ENCODE results near the gene EBP.
A peak's percentile ranks its signal among the peaks of the same experiment; 100 is the strongest.
"Not testable (repeated sequence)": the region's sequence is repeated elsewhere in the genome, so short reads cannot be mapped to it uniquely, and the experiment has no call there.

Gene EBP

DNA sequence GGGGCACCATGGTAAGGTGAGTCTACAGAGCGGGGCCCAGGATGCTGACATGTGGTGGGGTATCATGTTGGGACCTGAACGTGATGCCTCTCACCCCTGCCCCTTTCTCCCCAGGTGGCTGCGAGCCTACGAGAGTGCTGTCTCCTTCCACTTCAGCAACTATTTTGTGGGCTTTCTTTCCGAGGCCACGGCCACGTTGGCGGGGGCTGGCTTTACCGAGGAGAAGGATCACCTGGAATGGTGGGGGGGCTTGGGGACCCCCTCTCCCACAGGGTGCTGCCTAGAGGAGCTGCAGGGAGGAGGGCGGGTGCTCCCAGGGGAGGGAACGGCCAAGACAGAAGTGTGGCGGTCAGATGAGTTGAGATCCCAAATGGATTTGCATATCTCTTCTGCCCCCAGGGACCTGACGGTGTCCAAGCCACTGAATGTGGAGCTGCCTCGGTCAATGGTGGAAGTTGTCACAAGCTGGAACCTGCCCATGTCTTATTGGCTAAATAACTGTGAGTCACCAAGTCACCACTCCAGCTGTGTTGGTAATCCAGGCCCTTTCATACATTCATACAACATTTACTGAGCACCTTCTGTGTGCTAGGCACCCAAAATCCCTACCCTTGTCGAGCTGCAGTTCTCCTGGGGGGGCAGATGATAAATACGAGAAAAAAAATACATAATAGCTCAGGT, 7.3 kb upstream of the EBP start:
- H3K36me3 ChIP-seq (ENCODE audit: insufficient read depth, low read length), result peaks cover 23% of the 10 kb centered on the region
- peaks cover 12% of the 10 kb centered on the region for H3K4me1 ChIP-seq (ENCODE audit: control insufficient read depth, insufficient read depth, low read length)
- no peak overlapping the region for H3K9ac ChIP-seq (ENCODE audit: low read depth, low read length)
- H3K4me2 ChIP-seq (ENCODE audit: low read length), result no peak overlapping the region
- no peak overlapping the region for H3K4me3 ChIP-seq (ENCODE audit: low read length)
- no peaks in the 10 kb centered on the region for H3K27me3 ChIP-seq (ENCODE audit: control insufficient read depth, insufficient read depth, low read length)
- H3K9me3 ChIP-seq (replicated peaks; ENCODE audit: low read length), result peaks cover 4% of the 10 kb centered on the region

DNA sequence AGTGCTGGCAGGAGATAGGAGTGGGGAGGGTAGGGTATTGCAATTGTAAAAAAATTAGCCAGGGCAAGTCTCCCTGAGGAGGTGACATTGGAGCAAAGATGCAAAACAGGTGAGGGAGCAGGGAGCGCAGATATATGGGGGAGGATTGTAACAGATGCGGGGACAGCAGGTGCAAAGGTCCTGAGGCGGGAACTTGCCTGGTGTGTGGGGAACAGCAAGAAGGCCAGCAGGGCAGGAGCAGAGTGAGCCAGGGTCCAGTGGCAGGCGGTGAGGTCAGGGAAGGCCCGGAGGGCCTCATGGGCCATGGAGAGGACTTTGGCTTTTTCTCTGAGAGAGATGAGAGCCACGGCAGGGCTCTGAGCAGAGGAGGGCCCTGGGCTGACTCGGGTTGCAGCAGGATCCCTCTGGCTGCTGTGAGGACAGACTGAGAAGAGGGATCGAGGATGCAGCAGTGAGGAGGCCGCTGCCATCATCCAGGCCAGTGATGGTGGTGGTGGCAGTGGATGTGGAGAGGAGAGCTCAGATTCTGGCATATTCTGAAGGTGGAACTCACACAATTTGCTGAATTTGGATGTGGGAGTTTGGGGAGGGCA, 6.6 kb upstream of the EBP start:
- no peaks in the 10 kb centered on the region for H3K27me3 ChIP-seq (ENCODE audit: control insufficient read depth, insufficient read depth, low read length)
- H3K4me2 ChIP-seq (ENCODE audit: low read length), result no peak overlapping the region
- H3K9me3 ChIP-seq (replicated peaks; ENCODE audit: low read length), result peaks cover 4% of the 10 kb centered on the region
- peaks cover 23% of the 10 kb centered on the region for H3K36me3 ChIP-seq (ENCODE audit: insufficient read depth, low read length)
- peaks cover 5% of the 10 kb centered on the region for H3K4me1 ChIP-seq (ENCODE audit: control insufficient read depth, insufficient read depth, low read length)
- H3K4me3 ChIP-seq (ENCODE audit: low read length), result no peak overlapping the region
- no peak overlapping the region for H3K9ac ChIP-seq (ENCODE audit: low read depth, low read length)

DNA sequence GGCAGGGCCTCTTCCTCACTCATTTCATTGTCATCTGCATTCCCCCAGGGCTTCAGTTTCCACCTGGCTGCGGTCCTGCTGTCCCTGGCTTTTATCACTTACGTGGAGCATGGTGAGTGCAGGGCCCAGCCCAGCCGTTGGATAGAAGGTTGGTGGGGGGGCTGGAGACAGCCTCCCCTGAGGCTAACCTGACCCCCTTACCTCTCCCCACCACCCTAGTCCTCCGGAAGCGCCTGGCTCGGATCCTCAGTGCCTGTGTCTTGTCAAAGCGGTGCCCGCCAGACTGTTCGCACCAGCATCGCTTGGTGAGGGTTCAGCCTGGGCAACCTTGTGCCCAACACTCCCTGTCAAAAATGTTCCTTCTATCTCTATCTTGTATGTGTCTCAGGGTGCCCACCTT, 5.8 kb upstream of the EBP start:
- no peak overlapping the region for H3K4me3 ChIP-seq (ENCODE audit: low read length)
- no peaks in the 10 kb centered on the region for H3K4me1 ChIP-seq (ENCODE audit: control insufficient read depth, insufficient read depth, low read length)
- H3K9me3 ChIP-seq (replicated peaks; ENCODE audit: low read length), result peaks cover 4% of the 10 kb centered on the region
- no peak overlapping the region for H3K9ac ChIP-seq (ENCODE audit: low read depth, low read length)
- no peak overlapping the region for H3K4me2 ChIP-seq (ENCODE audit: low read length)
- peaks cover 23% of the 10 kb centered on the region for H3K36me3 ChIP-seq (ENCODE audit: insufficient read depth, low read length)
- no peaks in the 10 kb centered on the region for H3K27me3 ChIP-seq (ENCODE audit: control insufficient read depth, insufficient read depth, low read length)

DNA sequence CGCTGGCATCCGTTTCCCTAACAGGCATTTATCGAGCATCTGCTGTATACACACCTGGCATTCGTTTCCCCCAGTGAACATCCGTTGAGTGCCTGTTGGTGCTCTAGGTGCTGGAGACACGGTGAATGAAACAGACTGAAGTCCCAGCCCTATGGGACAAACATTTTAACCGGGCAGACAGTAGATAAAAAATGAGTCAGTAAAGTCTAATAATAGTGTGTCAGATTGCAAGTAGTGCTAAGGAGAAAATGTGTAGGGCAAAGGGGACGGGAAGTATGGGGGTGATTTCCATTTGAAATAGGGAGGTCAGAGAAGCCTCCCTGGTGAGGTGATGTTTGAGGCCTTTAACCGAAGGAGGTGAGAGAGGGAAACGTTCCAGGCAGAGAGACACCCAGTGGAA, 5.3 kb upstream of the EBP start:
- H3K4me1 ChIP-seq (ENCODE audit: control insufficient read depth, insufficient read depth, low read length), result no peaks in the 10 kb centered on the region
- no peak overlapping the region for H3K4me3 ChIP-seq (ENCODE audit: low read length)
- no peaks in the 10 kb centered on the region for H3K27me3 ChIP-seq (ENCODE audit: control insufficient read depth, insufficient read depth, low read length)
- H3K9me3 ChIP-seq (replicated peaks; ENCODE audit: low read length), result peaks cover 4% of the 10 kb centered on the region
- H3K4me2 ChIP-seq (ENCODE audit: low read length), result no peak overlapping the region
- H3K36me3 ChIP-seq (ENCODE audit: insufficient read depth, low read length), result peaks cover 23% of the 10 kb centered on the region
- no peak overlapping the region for H3K9ac ChIP-seq (ENCODE audit: low read depth, low read length)

DNA sequence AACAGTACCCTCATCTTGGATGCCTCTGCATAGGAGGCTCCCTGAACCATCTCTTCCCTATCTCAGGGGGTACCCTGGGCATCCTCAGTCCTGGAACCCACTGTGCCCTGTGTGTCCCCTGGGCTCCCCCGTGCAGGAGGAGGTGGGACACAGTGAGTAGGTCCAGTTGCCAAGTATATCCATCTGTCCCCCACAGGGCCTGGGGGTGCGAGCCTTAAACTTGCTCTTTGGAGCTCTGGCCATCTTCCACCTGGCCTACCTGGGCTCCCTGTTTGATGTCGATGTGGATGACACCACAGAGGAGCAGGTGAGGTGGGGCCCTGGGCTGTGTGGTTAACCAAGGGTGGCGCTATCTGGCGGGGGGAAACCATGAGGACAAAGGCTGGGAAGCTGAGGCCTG, 4.6 kb upstream of the EBP start:
- H3K36me3 ChIP-seq (ENCODE audit: insufficient read depth, low read length), result peaks cover 23% of the 10 kb centered on the region
- H3K4me1 ChIP-seq (ENCODE audit: control insufficient read depth, insufficient read depth, low read length), result no peaks in the 10 kb centered on the region
- no peak overlapping the region for H3K9ac ChIP-seq (ENCODE audit: low read depth, low read length)
- H3K27me3 ChIP-seq (ENCODE audit: control insufficient read depth, insufficient read depth, low read length), result no peaks in the 10 kb centered on the region
- no peak overlapping the region for H3K4me3 ChIP-seq (ENCODE audit: low read length)
- H3K9me3 ChIP-seq (replicated peaks; ENCODE audit: low read length), result peaks cover 4% of the 10 kb centered on the region
- no peak overlapping the region for H3K4me2 ChIP-seq (ENCODE audit: low read length)

DNA sequence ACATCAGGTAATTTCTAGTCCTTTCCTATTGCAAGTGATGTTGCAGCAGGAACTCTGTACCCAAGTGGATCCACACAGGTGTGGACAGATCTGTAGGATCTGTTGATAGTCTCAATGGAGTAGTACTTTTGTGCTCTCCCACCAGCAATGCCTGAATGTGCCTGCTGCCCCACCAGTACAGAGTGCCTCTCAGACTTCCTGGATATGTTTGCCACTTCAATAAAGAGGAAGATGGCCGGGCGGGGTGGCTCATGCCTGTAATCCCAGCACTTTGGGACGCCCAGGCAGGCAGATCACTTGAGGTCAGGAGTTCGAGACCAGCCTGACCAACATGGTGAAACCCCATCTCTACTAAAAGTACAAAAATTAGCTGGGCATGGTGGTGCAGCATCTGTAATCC, 2.1 kb upstream of the EBP start:
- H3K4me2 ChIP-seq (ENCODE audit: low read length); H3K9ac ChIP-seq (ENCODE audit: low read depth, low read length); H3K4me1 ChIP-seq (ENCODE audit: control insufficient read depth, insufficient read depth, low read length); H3K4me3 ChIP-seq (ENCODE audit: low read length); H3K9me3 ChIP-seq (replicated peaks; ENCODE audit: low read length); H3K27me3 ChIP-seq (ENCODE audit: control insufficient read depth, insufficient read depth, low read length): not testable (repeated sequence)
- peaks cover 23% of the 10 kb centered on the region for H3K36me3 ChIP-seq (ENCODE audit: insufficient read depth, low read length)

DNA sequence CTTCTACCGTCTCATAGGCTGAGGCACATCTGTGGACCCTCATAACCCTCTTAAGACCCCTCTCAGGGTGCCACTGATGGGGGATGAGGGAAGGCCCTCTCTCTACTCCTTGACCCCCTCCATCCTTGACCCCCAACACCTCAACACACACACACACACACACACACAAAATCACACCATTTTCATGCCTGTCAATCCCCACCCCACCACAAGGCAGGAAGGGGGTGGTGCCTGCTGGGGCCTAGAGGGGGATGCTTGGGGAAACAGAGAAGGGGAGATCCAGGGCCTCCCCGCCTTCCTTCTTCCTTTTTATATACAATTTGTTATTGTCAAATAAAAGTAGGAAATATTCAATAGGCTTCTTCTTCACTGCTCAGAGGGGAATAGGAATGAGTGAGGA, 1.2 kb upstream of the EBP start:
- no peak overlapping the region for H3K9ac ChIP-seq (ENCODE audit: low read depth, low read length)
- peaks cover 15% of the 10 kb centered on the region for H3K36me3 ChIP-seq (ENCODE audit: insufficient read depth, low read length)
- no peaks in the 10 kb centered on the region for H3K27me3 ChIP-seq (ENCODE audit: control insufficient read depth, insufficient read depth, low read length)
- H3K9me3 ChIP-seq (replicated peaks; ENCODE audit: low read length), result peaks cover under 1% of the 10 kb centered on the region
- H3K4me2 ChIP-seq (ENCODE audit: low read length), result no peak overlapping the region
- H3K4me1 ChIP-seq (ENCODE audit: control insufficient read depth, insufficient read depth, low read length), result peaks cover 3% of the 10 kb centered on the region
- H3K4me3 ChIP-seq (ENCODE audit: low read length), result no peak overlapping the region

DNA sequence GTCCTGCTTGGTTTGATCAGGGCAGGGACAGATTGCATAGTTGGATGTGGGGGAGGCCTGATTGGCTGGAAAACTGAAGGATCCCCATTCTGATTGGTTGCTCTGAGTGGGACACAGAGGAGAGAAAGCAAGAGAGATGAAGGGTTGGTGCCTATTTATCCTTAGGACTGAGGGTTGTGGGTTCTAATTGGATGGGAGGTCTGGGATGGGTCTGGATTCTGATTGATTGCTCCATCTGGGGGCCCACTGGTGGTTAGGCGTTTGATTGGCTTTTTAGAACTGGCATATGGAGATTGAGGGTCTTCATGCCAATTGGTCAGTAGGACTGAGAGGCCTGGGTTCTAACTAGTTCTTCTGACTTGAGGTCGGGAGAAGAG, 644 bp upstream of the EBP start:
- Histone ChIP-seq H3K9me3 (replicated peaks; ENCODE audit: low read length) (no peaks in the 10 kb centered on the region), H3K4me1 (ENCODE audit: control insufficient read depth, insufficient read depth, low read length) (peaks cover 3% of the 10 kb centered on the region), H3K27me3 (ENCODE audit: control insufficient read depth, insufficient read depth, low read length) (no peaks in the 10 kb centered on the region), H3K36me3 (ENCODE audit: insufficient read depth, low read length) (peaks cover 15% of the 10 kb centered on the region), H3K4me2 (ENCODE audit: low read length) (peak overlapping the region; percentile 86), H3K9ac (ENCODE audit: low read depth, low read length) (no peak overlapping the region), H3K4me3 (ENCODE audit: low read length) (peak overlapping the region; percentile 69)

DNA sequence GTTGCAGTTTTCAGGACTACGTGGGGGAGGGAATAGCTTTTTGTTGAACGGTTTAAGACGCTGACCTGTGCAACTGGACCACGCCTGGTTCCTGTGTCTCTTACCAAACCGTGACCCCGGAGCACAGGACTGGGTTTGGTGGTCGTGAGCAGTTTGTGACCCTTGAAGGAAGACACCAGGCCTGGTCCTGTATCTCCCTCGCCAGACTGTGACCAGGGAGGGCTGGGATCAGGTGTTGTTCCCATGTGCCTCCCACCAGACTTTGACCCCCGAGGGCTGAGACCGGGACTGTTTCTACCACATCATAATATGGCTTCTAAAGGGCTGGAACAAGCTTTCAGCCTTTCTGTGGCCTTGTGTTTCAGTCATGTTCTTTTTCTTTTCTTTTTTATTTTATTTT, 683 bp downstream of the EBP start:
- Histone ChIP-seq H3K36me3 (ENCODE audit: insufficient read depth, low read length) (peaks cover 11% of the 10 kb centered on the region), H3K4me2 (ENCODE audit: low read length) (peak overlapping the region; percentile 86), H3K9me3 (replicated peaks; ENCODE audit: low read length) (no peaks in the 10 kb centered on the region), H3K4me3 (ENCODE audit: low read length) (peak overlapping the region; percentile 69), H3K27me3 (ENCODE audit: control insufficient read depth, insufficient read depth, low read length) (no peaks in the 10 kb centered on the region), H3K4me1 (ENCODE audit: control insufficient read depth, insufficient read depth, low read length) (peaks cover 3% of the 10 kb centered on the region), H3K9ac (ENCODE audit: low read depth, low read length) (peak overlapping the region; percentile 63)

DNA sequence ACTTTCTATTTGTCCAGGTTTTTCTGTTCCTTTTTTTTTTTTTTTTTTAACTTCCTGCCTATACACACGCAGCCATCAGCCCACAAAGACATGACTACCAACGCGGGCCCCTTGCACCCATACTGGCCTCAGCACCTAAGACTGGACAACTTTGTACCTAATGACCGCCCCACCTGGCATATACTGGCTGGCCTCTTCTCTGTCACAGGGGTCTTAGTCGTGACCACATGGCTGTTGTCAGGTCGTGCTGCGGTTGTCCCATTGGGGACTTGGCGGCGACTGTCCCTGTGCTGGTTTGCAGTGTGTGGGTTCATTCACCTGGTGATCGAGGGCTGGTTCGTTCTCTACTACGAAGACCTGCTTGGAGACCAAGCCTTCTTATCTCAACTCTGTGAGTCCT, 2.1 kb downstream of the EBP start:
- H3K36me3 ChIP-seq (ENCODE audit: insufficient read depth, low read length), result peaks cover 18% of the 10 kb centered on the region
- H3K9ac ChIP-seq (ENCODE audit: low read depth, low read length), result no peak overlapping the region
- no peaks in the 10 kb centered on the region for H3K27me3 ChIP-seq (ENCODE audit: control insufficient read depth, insufficient read depth, low read length)
- no peak overlapping the region for H3K4me3 ChIP-seq (ENCODE audit: low read length)
- H3K9me3 ChIP-seq (replicated peaks; ENCODE audit: low read length), result no peaks in the 10 kb centered on the region
- H3K4me2 ChIP-seq (ENCODE audit: low read length), result no peak overlapping the region
- H3K4me1 ChIP-seq (ENCODE audit: control insufficient read depth, insufficient read depth, low read length), result peaks cover 3% of the 10 kb centered on the region

DNA sequence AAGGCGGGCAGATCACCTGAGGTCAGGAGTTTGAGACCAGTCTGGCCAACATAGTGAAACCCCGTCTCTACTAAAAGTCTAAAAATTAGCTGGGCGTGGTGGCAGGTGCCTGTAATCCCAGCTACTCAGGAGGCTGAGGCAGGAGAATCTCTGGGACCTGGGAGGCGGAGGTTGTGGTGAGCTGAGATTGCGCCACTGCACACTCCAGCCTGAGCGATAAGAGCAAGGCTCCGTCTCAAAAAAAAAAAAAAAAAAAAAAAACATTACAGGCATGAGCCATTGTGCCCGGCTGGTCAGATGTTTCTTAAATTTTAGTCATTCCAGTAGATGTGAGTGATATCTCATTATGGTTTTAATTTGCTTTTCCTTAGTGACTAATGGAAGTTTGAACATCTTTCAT, 4.2 kb downstream of the EBP start:
- not testable (repeated sequence) for H3K4me2 ChIP-seq (ENCODE audit: low read length); H3K4me1 ChIP-seq (ENCODE audit: control insufficient read depth, insufficient read depth, low read length); H3K9me3 ChIP-seq (replicated peaks; ENCODE audit: low read length); H3K4me3 ChIP-seq (ENCODE audit: low read length); H3K9ac ChIP-seq (ENCODE audit: low read depth, low read length); H3K27me3 ChIP-seq (ENCODE audit: control insufficient read depth, insufficient read depth, low read length)
- H3K36me3 ChIP-seq (ENCODE audit: insufficient read depth, low read length), result peaks cover 18% of the 10 kb centered on the region

DNA sequence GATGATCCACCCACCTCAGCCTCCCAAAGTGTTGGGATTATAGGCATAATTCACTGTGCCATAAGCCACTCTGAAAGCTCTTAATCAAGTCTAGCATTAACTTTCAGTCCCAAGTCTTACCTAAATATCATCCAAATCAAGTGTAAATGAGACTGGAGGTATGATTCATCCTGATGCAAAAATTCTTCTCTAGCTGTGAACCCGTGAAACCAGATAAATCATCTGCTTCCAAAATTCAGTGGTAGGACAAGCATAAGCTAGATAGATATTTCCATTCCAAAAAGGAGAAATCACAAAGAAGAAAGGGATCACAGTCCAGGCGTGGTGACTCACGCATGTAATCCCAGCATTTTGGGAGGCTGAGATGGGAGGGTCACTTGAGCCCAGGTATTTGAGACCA, 9.1 kb downstream of the EBP start:
- H3K4me3 ChIP-seq (ENCODE audit: low read length), result no peak overlapping the region

More for the DNA sequence above, 9.1 kb downstream of the EBP start:
- Histone ChIP-seq H3K4me1 (ENCODE audit: control insufficient read depth, insufficient read depth, low read length) (peaks cover 22% of the 10 kb centered on the region), H3K9me3 (replicated peaks; ENCODE audit: low read length) (no peaks in the 10 kb centered on the region), H3K9ac (ENCODE audit: low read depth, low read length) (no peak overlapping the region), H3K36me3 (ENCODE audit: insufficient read depth, low read length) (peaks cover 14% of the 10 kb centered on the region), H3K4me2 (ENCODE audit: low read length) (no peak overlapping the region), H3K27me3 (ENCODE audit: control insufficient read depth, insufficient read depth, low read length) (no peaks in the 10 kb centered on the region)

All from skeletal muscle satellite cell (primary cell).